ENCODE measurements around the gene SEPTIN8.
A peak's percentile ranks its signal among the peaks of the same experiment; 100 is the strongest.

SEPTIN8 gene

DNA sequence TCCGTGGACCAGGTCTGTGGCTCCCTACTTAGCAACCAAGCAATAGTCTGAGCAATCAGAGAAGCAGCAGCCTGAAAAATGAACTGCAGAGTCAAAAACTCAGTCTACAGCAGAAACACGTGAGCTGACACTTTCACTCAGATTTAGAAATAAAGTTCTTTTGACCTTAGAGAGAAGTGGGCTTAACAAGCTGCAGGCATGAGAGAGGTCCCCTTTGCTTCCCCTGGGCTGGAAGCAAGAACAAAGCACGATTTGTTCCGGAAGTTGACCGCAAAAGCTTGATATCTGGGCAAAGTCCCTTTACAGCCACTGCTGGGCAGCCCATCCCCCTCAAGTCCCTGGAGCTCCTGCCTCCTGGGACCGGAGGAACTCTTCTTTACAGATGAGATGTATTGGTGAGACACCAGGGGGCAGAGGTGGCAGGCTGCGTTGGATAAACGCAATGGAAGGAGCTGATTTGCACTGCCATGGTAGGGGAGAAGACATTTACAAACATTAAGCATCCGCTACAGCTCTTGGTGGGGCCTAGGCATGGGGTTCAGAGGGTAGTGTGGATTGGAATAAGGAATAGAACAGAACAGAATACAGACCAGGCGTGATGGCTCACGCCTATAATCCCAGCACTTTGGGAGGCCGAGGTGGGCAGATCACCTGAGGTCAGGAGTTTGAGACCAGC is 30.3 kb upstream of the SEPTIN8 start (continued):
- TF ChIP-seq, protein P1, sequence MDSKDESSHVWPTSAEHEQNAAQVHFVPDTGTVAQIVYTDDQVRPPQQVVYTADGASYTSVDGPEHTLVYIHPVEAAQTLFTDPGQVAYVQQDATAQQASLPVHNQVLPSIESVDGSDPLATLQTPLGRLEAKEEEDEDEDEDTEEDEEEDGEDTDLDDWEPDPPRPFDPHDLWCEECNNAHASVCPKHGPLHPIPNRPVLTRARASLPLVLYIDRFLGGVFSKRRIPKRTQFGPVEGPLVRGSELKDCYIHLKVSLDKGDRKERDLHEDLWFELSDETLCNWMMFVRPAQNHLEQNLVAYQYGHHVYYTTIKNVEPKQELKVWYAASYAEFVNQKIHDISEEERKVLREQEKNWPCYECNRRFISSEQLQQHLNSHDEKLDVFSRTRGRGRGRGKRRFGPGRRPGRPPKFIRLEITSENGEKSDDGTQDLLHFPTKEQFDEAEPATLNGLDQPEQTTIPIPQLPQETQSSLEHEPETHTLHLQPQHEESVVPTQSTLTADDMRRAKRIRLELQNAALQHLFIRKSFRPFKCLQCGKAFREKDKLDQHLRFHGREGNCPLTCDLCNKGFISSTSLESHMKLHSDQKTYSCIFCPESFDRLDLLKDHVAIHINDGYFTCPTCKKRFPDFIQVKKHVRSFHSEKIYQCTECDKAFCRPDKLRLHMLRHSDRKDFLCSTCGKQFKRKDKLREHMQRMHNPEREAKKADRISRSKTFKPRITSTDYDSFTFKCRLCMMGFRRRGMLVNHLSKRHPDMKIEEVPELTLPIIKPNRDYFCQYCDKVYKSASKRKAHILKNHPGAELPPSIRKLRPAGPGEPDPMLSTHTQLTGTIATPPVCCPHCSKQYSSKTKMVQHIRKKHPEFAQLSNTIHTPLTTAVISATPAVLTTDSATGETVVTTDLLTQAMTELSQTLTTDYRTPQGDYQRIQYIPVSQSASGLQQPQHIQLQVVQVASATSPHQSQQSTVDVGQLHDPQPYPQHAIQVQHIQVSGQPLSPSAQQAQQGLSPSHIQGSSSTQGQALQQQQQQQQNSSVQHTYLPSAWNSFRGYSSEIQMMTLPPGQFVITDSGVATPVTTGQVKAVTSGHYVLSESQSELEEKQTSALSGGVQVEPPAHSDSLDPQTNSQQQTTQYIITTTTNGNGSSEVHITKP (tag by site-specific recombination; IDR thresholded peaks at IDR 0.05) = peak; percentile 72
- TF ChIP-seq ZFP41 (tag by site-specific recombination; IDR thresholded peaks at IDR 0.05; ENCODE audit: borderline replicate concordance) (no peak), ZNF621 (tag by site-specific recombination; IDR thresholded peaks at IDR 0.05) (no peak), ZNF146 (tag by site-specific recombination; IDR thresholded peaks at IDR 0.05) (no peak), ZNF121 (tag by site-specific recombination; IDR thresholded peaks at IDR 0.05) (no peak), ZNF157 (tag by site-specific recombination; IDR thresholded peaks at IDR 0.05) (no peak), ZNF626 (tag by site-specific recombination; IDR thresholded peaks at IDR 0.05) (no peak), ZNF549 (tag by site-specific recombination; IDR thresholded peaks at IDR 0.05) (no peak), ZBTB17 (tag by site-specific recombination; IDR thresholded peaks at IDR 0.05) (peak; percentile 41; the same call in 1 of the 2 replicates), SETDB1 (IDR thresholded peaks at IDR 0.05; ENCODE audit: insufficient read length, low read length) (no peak), YY2 (tag by site-specific recombination; IDR thresholded peaks at IDR 0.05) (0 out of 2 replicates have a peak, but pooled peaks have one; percentile 34), ZNF521 (tag by site-specific recombination; IDR thresholded peaks at IDR 0.05) (no peak), ZNF174 (tag by site-specific recombination; IDR thresholded peaks at IDR 0.05) (no peak), ZNF510 (tag by site-specific recombination; IDR thresholded peaks at IDR 0.05; ENCODE audit: insufficient replicate concordance) (no peak), ZBTB21 (tag by site-specific recombination; IDR thresholded peaks at IDR 0.05) (no peak), ZNF600 (tag by site-specific recombination; IDR thresholded peaks at IDR 0.05) (no peak), ZNF555 (tag by site-specific recombination; conservative IDR thresholded peaks at IDR 0.05) (no peak), GLIS1 (tag by site-specific recombination; IDR thresholded peaks at IDR 0.05) (peak; percentile 47; the same call in 1 of the 2 replicates), ZNF776 (tag by site-specific recombination; IDR thresholded peaks at IDR 0.05; ENCODE audit: borderline replicate concordance) (no peak), ZNF561 (tag by site-specific recombination; IDR thresholded peaks at IDR 0.05; ENCODE audit: borderline replicate concordance) (no peak), HOXA7 (CRISPR knock-in tag; IDR thresholded peaks at IDR 0.05; ENCODE audit: borderline replicate concordance) (no peak), ZNF416 (tag by site-specific recombination; IDR thresholded peaks at IDR 0.05) (no peak), KLF16 (tag by site-specific recombination; IDR thresholded peaks at IDR 0.05) (no peak), ZNF211 (tag by site-specific recombination; IDR thresholded peaks at IDR 0.05; ENCODE audit: low read depth) (no peak)
- TF ChIP-seq, protein P2, sequence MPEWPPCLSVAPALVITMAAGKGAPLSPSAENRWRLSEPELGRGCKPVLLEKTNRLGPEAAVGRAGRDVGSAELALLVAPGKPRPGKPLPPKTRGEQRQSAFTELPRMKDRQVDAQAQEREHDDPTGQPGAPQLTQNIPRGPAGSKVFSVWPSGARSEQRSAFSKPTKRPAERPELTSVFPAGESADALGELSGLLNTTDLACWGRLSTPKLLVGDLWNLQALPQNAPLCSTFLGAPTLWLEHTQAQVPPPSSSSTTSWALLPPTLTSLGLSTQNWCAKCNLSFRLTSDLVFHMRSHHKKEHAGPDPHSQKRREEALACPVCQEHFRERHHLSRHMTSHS (tag by site-specific recombination; IDR thresholded peaks at IDR 0.05) = no peak
- TF ChIP-seq, protein P3, sequence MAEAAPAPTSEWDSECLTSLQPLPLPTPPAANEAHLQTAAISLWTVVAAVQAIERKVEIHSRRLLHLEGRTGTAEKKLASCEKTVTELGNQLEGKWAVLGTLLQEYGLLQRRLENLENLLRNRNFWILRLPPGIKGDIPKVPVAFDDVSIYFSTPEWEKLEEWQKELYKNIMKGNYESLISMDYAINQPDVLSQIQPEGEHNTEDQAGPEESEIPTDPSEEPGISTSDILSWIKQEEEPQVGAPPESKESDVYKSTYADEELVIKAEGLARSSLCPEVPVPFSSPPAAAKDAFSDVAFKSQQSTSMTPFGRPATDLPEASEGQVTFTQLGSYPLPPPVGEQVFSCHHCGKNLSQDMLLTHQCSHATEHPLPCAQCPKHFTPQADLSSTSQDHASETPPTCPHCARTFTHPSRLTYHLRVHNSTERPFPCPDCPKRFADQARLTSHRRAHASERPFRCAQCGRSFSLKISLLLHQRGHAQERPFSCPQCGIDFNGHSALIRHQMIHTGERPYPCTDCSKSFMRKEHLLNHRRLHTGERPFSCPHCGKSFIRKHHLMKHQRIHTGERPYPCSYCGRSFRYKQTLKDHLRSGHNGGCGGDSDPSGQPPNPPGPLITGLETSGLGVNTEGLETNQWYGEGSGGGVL (tag by site-specific recombination; IDR thresholded peaks at IDR 0.05) = no peak
- TF ChIP-seq, protein P4, sequence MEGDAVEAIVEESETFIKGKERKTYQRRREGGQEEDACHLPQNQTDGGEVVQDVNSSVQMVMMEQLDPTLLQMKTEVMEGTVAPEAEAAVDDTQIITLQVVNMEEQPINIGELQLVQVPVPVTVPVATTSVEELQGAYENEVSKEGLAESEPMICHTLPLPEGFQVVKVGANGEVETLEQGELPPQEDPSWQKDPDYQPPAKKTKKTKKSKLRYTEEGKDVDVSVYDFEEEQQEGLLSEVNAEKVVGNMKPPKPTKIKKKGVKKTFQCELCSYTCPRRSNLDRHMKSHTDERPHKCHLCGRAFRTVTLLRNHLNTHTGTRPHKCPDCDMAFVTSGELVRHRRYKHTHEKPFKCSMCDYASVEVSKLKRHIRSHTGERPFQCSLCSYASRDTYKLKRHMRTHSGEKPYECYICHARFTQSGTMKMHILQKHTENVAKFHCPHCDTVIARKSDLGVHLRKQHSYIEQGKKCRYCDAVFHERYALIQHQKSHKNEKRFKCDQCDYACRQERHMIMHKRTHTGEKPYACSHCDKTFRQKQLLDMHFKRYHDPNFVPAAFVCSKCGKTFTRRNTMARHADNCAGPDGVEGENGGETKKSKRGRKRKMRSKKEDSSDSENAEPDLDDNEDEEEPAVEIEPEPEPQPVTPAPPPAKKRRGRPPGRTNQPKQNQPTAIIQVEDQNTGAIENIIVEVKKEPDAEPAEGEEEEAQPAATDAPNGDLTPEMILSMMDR (tag by site-specific recombination; IDR thresholded peaks at IDR 0.05) = peak; percentile 65
- TF ChIP-seq, protein P5, sequence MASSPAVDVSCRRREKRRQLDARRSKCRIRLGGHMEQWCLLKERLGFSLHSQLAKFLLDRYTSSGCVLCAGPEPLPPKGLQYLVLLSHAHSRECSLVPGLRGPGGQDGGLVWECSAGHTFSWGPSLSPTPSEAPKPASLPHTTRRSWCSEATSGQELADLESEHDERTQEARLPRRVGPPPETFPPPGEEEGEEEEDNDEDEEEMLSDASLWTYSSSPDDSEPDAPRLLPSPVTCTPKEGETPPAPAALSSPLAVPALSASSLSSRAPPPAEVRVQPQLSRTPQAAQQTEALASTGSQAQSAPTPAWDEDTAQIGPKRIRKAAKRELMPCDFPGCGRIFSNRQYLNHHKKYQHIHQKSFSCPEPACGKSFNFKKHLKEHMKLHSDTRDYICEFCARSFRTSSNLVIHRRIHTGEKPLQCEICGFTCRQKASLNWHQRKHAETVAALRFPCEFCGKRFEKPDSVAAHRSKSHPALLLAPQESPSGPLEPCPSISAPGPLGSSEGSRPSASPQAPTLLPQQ (tag by site-specific recombination; IDR thresholded peaks at IDR 0.05) = no peak
- TF ChIP-seq, protein P6, sequence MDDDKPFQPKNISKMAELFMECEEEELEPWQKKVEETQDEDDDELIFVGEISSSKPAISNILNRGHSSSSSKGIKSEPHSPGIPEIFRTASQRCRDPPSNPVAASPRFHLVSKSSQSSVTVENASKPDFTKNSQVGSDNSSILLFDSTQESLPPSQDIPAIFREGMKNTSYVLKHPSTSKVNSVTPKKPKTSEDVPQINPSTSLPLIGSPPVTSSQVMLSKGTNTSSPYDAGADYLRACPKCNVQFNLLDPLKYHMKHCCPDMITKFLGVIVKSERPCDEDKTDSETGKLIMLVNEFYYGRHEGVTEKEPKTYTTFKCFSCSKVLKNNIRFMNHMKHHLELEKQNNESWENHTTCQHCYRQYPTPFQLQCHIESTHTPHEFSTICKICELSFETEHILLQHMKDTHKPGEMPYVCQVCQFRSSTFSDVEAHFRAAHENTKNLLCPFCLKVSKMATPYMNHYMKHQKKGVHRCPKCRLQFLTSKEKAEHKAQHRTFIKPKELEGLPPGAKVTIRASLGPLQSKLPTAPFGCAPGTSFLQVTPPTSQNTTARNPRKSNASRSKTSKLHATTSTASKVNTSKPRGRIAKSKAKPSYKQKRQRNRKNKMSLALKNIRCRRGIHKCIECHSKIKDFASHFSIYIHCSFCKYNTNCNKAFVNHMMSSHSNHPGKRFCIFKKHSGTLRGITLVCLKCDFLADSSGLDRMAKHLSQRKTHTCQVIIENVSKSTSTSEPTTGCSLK (tag by site-specific recombination; IDR thresholded peaks at IDR 0.05) = no peak
